RWPE1 (cell line): ENCODE results near the gene PDIA6.

Experiments used
- CTCF ChIA-PET: fragments of 350-600 bp; sonication (Branson Sonifier 250); formaldehyde crosslinking; extraction: SDS; loops from one replicate; lab custom pipeline; 2021; lab: Yijun Ruan, JAX
- POLR2A ChIA-PET: fragments of 400-600 bp; formaldehyde crosslinking; extraction: SDS; loops from one replicate; lab custom pipeline; 2020; ENCODE audit warnings: antibody characterized with exemption; ENCODE audit not compliant: low non-redundant PET; lab: Yijun Ruan, JAX
- DNase-seq: peaks from one replicate; pipeline ENCODE4 v3.0.0; 2012; ENCODE audit warnings: low spot score
- H3K27ac ChIP-seq: fragments of 450-650 bp; 2 replicates; pipeline ENCODE4 v1.5.1; 2017
- CTCF ChIP-seq: fragments of 450-650 bp; conservative IDR thresholded peaks from 2 replicates; pipeline ENCODE4 v1.5.1; 2017; ENCODE audit warnings: low read depth, mild to moderate bottlenecking

The PDIA6 gene

GRCh38 chr2:10779776-10780490, 32.7 kb downstream of the PDIA6 start:
- H3K27ac ChIP-seq: no peak overlapping the region
- ChIA-PET CTCF (no interaction called here), POLR2A (no interaction called here)
- DNase-seq: no peak
- no peak for TF ChIP-seq CTCF

GRCh38 chr2:10778724-10779115, 33.9 kb downstream of the PDIA6 start:
- H3K27ac ChIP-seq: 0 out of 2 replicates have a peak overlapping the region, but pooled peaks have one; percentile 0
- DNase-seq: no peak
- ChIA-PET POLR2A (no interaction called here), CTCF (interaction anchor here (1.1 kb wide), 1 partner anchor 54 kb away, joined by 3 read pairs; no protein-coding TSS in a partner anchor)
- no peak for TF ChIP-seq CTCF

- ChIA-PET CTCF (interaction anchor here (0.5 to 1.1 kb wide), 2 partner anchors 54 to 280 kb away, joined by 3 read pairs; no protein-coding TSS in a partner anchor), POLR2A (no interaction called here)
- peak overlapping the region; percentile 0; the same call in 1 of the 2 replicates for H3K27ac ChIP-seq
- no peak for DNase-seq
- no peak for TF ChIP-seq CTCF
Observed at GRCh38 chr2:10777842-10778723, 34.5 kb downstream of the PDIA6 start.

- peak overlapping the region; percentile 0; the same call in 1 of the 2 replicates for H3K27ac ChIP-seq
- ChIA-PET POLR2A (no interaction called here), CTCF (no interaction called here)
- no peak for DNase-seq
- TF ChIP-seq CTCF: no peak
Observed at GRCh38 chr2:10777111-10777841, 35.3 kb downstream of the PDIA6 start.

GRCh38 chr2:10776231-10776977, 36.2 kb downstream of the PDIA6 start:
- peak overlapping the region; percentile 23; the same call in 1 of the 2 replicates for H3K27ac ChIP-seq
- no peak for DNase-seq
- ChIA-PET POLR2A (no interaction called here), CTCF (interaction anchor here (0.5 kb wide), 1 partner anchor 125 kb away, joined by 3 read pairs; no protein-coding TSS in a partner anchor)
- no peak for TF ChIP-seq CTCF
